Left ventricle myocardium inferior (tissue), 1 donor: ENCODE results near the gene UNC93A. TPM values are rescaled to one million over a fixed set of nuclear protein-coding genes. Genes with fewer than 3 reads are reported as not detected.

Experiments used
- DNase-seq: peaks from one replicate; pipeline ENCODE4 v3.0.0-alpha.2; 2020
- H3K27ac ChIP-seq: fragments of 200-600 bp; replicated peaks from 2 replicates; pipeline ENCODE4 v1.8.0; 2021
- H3K27me3 ChIP-seq: fragments of 200-600 bp; 2 replicates; pipeline ENCODE4 v1.8.0; 2021; ENCODE audit warnings: low read depth
- H3K36me3 ChIP-seq: fragments of 200-600 bp; 2 replicates; pipeline ENCODE4 v1.8.0; 2021
- H3K4me1 ChIP-seq: fragments of 200-600 bp; 2 replicates; pipeline ENCODE4 v1.8.0; 2021
- H3K4me3 ChIP-seq: fragments of 200-600 bp; 2 replicates; pipeline ENCODE4 v1.8.0; 2021; ENCODE audit warnings: mild to moderate bottlenecking, moderate library complexity
- H3K9me3 ChIP-seq: fragments of 200-600 bp; replicated peaks from 2 replicates; pipeline ENCODE4 v1.8.0; 2021
- intact Hi-C: fragments of 100-400 bp; cut with micrococcal nuclease; formaldehyde crosslinking; loops from one replicate; pipeline ENCODE4 v1.11.0; 2022
- total RNA-seq: library from RNA; stranded (reverse); fragmentation: NEBNext Ultra II Directional; extraction: Animal tissue kit (Norgen Biotek cat#: 25700); gene quantifications from one replicate; pipeline ENCODE4 v1.2.1, GENCODE V29; 2021
- TF ChIP-seq, protein P1 (sequence below): fragments of 200-600 bp; IDR thresholded peaks from 2 replicates; pipeline ENCODE4 v1.8.0; 2021; ENCODE audit warnings: antibody characterized with exemption, mild to moderate bottlenecking, borderline replicate concordance
- donor health status: DM: no; HTN: yes; CAD: no; lungs with severe emphysema.

The UNC93A gene
- total RNA-seq, 1 donor from 2014 or later: not detected

GRCh38 chr6:167272151-167272550 is 19.0 kb upstream of the UNC93A start:
- DNase-seq: no peak
- Histone ChIP-seq H3K27ac (no peak overlapping the region), H3K9me3 (no peaks in the 10 kb centered on the region), H3K36me3 (no peaks in the 10 kb centered on the region), H3K4me3 (no peak overlapping the region), H3K27me3 (peaks cover 31% of the 10 kb centered on the region), H3K4me1 (no peaks in the 10 kb centered on the region)
- intact Hi-C loops: no loop called here
- TF ChIP-seq, protein P1, sequence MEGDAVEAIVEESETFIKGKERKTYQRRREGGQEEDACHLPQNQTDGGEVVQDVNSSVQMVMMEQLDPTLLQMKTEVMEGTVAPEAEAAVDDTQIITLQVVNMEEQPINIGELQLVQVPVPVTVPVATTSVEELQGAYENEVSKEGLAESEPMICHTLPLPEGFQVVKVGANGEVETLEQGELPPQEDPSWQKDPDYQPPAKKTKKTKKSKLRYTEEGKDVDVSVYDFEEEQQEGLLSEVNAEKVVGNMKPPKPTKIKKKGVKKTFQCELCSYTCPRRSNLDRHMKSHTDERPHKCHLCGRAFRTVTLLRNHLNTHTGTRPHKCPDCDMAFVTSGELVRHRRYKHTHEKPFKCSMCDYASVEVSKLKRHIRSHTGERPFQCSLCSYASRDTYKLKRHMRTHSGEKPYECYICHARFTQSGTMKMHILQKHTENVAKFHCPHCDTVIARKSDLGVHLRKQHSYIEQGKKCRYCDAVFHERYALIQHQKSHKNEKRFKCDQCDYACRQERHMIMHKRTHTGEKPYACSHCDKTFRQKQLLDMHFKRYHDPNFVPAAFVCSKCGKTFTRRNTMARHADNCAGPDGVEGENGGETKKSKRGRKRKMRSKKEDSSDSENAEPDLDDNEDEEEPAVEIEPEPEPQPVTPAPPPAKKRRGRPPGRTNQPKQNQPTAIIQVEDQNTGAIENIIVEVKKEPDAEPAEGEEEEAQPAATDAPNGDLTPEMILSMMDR: no peak

- TF ChIP-seq, protein P1: no peak
- Histone ChIP-seq H3K9me3 (no peaks in the 10 kb centered on the region), H3K4me1 (no peaks in the 10 kb centered on the region), H3K27ac (no peak overlapping the region), H3K36me3 (no peaks in the 10 kb centered on the region), H3K4me3 (no peak overlapping the region), H3K27me3 (peaks cover 36% of the 10 kb centered on the region)
- DNase-seq: no peak
- intact Hi-C loops: no loop called here
These were observed 18.3 kb upstream of the UNC93A start for GRCh38 chr6:167272696-167273379.

GRCh38 chr6:167274270-167274669 is 16.8 kb upstream of the UNC93A start:
- H3K27me3 ChIP-seq: peaks cover 42% of the 10 kb centered on the region
- intact Hi-C loops: no loop called here
- no peaks in the 10 kb centered on the region for H3K4me1 ChIP-seq

DNA sequence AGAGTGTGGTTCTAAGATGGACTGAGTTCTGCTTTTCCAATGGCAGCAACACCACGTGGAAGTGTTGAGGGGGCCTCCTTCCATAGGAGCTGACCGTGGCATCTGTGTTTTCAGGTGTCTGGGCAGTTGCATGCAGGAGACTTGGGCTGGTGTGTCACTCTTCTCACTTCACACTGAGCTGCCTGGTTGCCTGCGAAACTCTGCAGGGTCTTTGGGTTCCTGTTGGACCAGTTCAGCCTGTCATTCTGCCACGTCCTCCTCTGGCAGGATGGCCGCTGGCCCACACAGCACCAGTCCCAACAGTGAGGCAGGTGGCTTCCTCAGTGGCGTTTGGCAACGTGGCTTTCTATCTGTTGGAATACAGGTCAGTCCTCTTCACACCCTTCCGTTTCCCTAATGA is 16.1 kb upstream of the UNC93A start:
- intact Hi-C loops: no loop called here
- Histone ChIP-seq H3K36me3 (no peaks in the 10 kb centered on the region), H3K27me3 (peaks cover 46% of the 10 kb centered on the region), H3K4me3 (no peak overlapping the region), H3K27ac (no peak overlapping the region), H3K9me3 (no peaks in the 10 kb centered on the region), H3K4me1 (no peaks in the 10 kb centered on the region)
- TF ChIP-seq, protein P1: no peak
- no peak for DNase-seq

More at GRCh38 chr6:167274270-167274669, 16.8 kb upstream of the UNC93A start:
- Histone ChIP-seq H3K36me3 (no peaks in the 10 kb centered on the region), H3K9me3 (no peaks in the 10 kb centered on the region), H3K27ac (no peak overlapping the region), H3K4me3 (no peak overlapping the region)
- no peak for DNase-seq
- TF ChIP-seq, protein P1: no peak

DNA sequence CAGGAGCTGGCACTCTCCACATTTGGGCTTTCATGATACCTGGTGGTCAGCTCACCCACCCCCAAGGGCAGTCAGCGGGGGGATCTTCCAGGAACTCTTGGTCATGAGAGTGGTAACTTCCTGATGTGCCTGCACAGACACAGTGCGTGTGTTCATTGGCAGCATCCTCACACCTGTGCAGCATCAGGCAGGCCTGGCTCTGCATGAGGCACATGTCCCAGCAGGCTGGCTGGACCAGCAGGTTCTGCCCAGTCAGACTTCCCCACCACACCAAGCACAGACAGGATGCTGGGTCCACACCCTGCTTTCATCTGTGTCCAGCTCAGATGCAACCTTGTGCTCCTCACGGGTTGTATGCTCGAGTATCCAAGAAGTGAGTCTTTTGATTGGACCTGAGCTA is 15.7 kb upstream of the UNC93A start:
- no peaks in the 10 kb centered on the region for H3K9me3 ChIP-seq
- H3K36me3 ChIP-seq: no peaks in the 10 kb centered on the region
- peaks cover 43% of the 10 kb centered on the region for H3K27me3 ChIP-seq
- no peaks in the 10 kb centered on the region for H3K4me1 ChIP-seq
- TF ChIP-seq, protein P1: no peak
- H3K4me3 ChIP-seq: no peak overlapping the region
- intact Hi-C loops: no loop called here
- H3K27ac ChIP-seq: no peak overlapping the region
- no peak for DNase-seq
